Mucosa of rectum (tissue), 2 donors: ENCODE data around the gene PLPP7.
A peak's percentile ranks its signal among the peaks of the same experiment; 100 is the strongest.

Experiments
- H3K27ac ChIP-seq, 2 donors: one replicate each; pipeline ENCODE4 v1.7.0; 2013; ENCODE audit warnings: inconsistent platforms in 2 of 2, low read depth in 2 of 2, low read length in 2 of 2
- H3K27me3 ChIP-seq, 2 donors: one replicate each; pipeline ENCODE4 v1.7.0; 2013; ENCODE audit warnings: low read length in 2 of 2; ENCODE audit not compliant: control insufficient read depth in 2 of 2, insufficient read depth in 2 of 2
- H3K36me3 ChIP-seq, 2 donors: one replicate each; pipeline ENCODE4 v1.7.0; 2013; ENCODE audit warnings: low read length in 2 of 2; ENCODE audit not compliant: control insufficient read depth in 2 of 2, insufficient read depth in 2 of 2
- H3K4me1 ChIP-seq, 2 donors: one replicate each; pipeline ENCODE4 v1.7.0; 2013; ENCODE audit warnings: low read length in 2 of 2, mild to moderate bottlenecking in 1 of 2; ENCODE audit not compliant: control insufficient read depth in 2 of 2, insufficient read depth in 2 of 2
- H3K4me3 ChIP-seq, 2 donors: one replicate each; pipeline ENCODE4 v1.7.0; 2013; ENCODE audit warnings: low read length in 2 of 2
- H3K9ac ChIP-seq, 2 donors: one replicate each; pipeline ENCODE4 v1.7.0; 2013; ENCODE audit warnings: low read length in 2 of 2, low read depth in 1 of 2, mild to moderate bottlenecking in 1 of 2
- H3K9me3 ChIP-seq, 2 donors: one replicate each; pipeline ENCODE4 v1.7.0; 2013; ENCODE audit warnings: low read length in 2 of 2; ENCODE audit not compliant: control insufficient read depth in 2 of 2
- donor health status: healthy.
- donor health status: Normal muscosa, but diverticular disease.

The PLPP7 gene

GRCh38 chr9:131275332-131276093 is 14.0 kb upstream of the PLPP7 start:
- H3K36me3 ChIP-seq, result no peaks in the 10 kb centered on the region
- H3K9ac ChIP-seq, result peak overlapping the region; percentile 65 to 81
- peaks cover 7 to 9% of the 10 kb centered on the region in 2 donors for H3K4me1 ChIP-seq
- H3K9me3 ChIP-seq, result no peaks in the 10 kb centered on the region
- peak overlapping the region; percentile 62 to 79 for H3K27ac ChIP-seq
- H3K27me3 ChIP-seq, result peaks cover 9 to 12% of the 10 kb centered on the region in 2 donors
- H3K4me3 ChIP-seq, result peak overlapping the region; percentile 72 to 80

DNA sequence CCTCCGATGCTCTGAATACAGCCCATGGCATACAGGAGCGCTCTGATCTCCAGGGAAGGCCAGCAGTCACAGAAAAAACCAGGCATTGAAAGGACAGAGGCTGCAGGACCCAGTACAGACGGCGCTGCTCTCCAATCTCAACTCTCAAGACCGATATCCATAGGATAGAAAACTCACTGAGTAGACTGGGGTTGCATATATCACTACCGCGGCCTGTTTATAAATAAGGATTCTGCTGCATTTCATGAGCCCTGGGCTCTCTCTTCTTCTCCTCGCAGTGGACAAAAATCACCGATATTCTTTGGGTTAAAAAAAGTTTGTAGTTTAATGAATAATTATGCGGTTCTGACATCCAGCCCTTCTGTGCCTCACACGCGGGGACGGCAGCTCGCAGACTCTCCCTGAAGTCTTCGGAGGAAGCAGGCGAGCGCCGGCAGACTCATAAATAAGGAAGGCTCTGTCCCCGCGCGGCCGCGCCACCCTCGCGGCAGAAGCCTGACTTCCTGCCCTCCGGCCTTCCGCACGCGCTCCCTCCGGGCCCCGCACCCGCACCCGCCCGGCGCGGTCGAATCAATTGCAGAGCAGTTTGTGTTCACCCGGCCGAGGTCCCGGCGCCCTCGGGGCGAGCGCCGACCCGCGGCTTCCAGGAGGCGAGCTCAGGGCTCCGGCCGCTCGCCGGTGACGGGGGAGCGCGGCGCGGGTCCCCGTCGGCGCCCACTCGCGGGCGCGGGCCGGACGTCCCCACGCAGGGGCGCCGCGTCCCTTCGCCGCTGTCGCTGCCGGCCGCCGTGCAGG is 13.2 kb upstream of the PLPP7 start, which contains the start of gene FAM78A:
Gene FAM78A (minus strand): TSS at position 417 of the 795 bp plus-strand sequence. CDS start 331 bp downstream, at position 86.
- Histone ChIP-seq H3K27me3 (peaks cover 15 to 18% of the 10 kb centered on the region in 2 donors), H3K4me1 (peaks cover 7% of the 10 kb centered on the region in 2 donors), H3K27ac (peak within 1 kb of the TSS; percentile 62 to 79), H3K4me3 (peak within 1 kb of the TSS; percentile 72 to 80), H3K36me3 (no peaks in the 10 kb centered on the region), H3K9me3 (no peaks in the 10 kb centered on the region), H3K9ac (peak within 1 kb of the TSS; percentile 65 to 81)

DNA sequence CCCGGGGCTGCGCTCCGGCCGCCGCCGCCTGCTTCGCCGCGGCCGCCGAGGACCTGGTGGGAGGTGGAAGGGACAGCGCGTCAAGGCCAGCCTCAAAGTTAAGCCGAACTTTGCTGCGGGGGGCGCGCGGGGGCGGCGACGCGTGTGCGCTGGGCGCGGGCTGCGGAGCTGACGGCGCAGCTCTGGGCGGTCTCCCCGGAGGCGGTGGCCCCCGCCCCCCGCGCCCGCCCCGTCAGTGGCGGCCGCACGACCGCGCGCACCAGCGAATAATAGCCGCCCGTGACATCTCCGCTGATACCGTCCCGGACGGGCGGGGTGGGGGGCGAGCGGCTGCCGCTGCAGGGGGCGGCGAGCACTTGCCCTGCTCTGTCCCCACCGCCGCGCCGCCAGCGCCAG is 12.6 kb upstream of the PLPP7 start:
- H3K36me3 ChIP-seq, result no peaks in the 10 kb centered on the region
- peaks cover 7% of the 10 kb centered on the region in 2 donors for H3K4me1 ChIP-seq
- peaks cover 18 to 24% of the 10 kb centered on the region in 2 donors for H3K27me3 ChIP-seq
- peak overlapping the region; percentile 31 to 72 for H3K4me3 ChIP-seq
- no peaks in the 10 kb centered on the region for H3K9me3 ChIP-seq
- peak overlapping the region in 1 of 2 donors; percentile 79 for H3K27ac ChIP-seq
- H3K9ac ChIP-seq, result peak overlapping the region in 1 of 2 donors; percentile 65

DNA sequence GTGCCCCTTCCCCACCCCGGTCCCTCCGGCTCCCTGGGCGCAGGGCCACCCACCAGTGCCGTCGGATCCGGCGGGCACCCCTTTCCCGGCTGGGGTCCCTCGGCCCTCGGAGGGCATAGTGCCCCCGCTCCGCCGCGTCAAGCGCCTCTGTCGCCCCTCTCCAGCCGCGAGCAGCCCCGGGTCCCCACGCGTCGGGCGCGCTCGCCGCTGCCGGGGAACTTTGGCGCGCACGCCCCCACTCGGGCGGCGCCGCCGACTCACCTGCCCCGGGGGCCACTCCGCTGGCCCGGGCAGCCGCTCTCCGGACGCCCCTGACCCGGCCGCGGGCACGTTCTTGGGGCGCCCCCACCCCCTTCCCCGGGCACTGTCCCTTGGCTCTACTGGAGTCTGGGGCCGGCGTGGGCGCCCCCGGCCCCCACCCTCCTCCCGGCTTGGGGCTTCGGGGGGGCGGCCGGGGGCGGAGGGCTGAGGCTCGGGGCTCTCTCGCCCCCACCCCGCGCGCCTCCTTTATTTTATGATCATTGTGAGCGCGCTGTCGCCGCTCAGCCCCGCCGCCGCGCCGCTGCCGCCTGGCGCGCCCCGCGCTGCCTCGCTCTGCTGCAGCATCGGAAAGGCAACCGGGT is 12.1 kb upstream of the PLPP7 start:
- Histone ChIP-seq H3K27ac (peak overlapping the region in 1 of 2 donors; percentile 79), H3K9me3 (no peaks in the 10 kb centered on the region), H3K4me3 (peak overlapping the region; percentile 31 to 46), H3K27me3 (peaks cover 23 to 29% of the 10 kb centered on the region in 2 donors), H3K9ac (peak overlapping the region in 1 of 2 donors; percentile 25), H3K36me3 (no peaks in the 10 kb centered on the region), H3K4me1 (peaks cover 7% of the 10 kb centered on the region in 2 donors)

DNA sequence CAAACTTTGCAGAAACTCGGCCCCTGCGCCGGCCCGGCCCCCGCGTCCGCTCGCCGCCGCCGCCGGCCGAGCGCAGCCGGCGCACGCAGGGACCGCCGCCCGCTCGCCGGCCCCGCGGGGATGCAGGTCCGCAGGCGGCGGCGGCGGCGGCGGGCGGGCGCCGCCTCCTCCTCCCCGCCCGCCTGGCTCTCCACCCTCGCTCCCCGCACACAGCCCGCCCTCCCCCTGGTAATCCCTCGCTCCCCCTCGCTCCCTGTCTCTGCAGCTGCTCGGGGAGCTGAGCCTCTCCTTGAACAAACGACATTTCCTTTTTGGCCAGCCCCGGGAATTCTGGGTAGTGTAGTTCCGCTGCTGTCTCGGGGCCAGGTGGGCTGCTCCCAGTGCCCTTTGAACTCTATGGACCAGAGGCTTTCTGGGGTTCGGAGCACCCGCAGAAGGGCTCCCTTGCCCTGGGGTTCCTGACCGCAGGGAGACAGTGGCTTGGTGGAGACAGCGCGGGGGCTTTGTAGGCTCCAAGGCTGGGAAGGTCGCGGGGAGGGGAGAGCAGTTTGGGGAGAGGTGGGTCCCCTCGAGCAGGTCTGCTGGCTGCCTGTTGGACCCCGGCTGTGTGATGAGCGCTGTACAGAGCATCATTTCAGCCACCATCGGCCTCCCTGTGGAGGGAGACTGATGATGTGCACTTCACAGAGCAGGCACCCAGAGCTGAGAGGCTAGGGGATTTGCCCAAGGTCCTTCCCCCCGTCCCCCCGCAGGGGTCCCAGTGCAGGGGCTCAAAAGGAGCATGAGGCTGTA is 11.4 kb upstream of the PLPP7 start:
- Histone ChIP-seq H3K27ac (peak overlapping the region in 1 of 2 donors; percentile 79), H3K27me3 (peaks cover 24 to 29% of the 10 kb centered on the region in 2 donors), H3K4me3 (peak overlapping the region; percentile 46 to 50), H3K9me3 (no peaks in the 10 kb centered on the region), H3K9ac (peak overlapping the region in 1 of 2 donors; percentile 14), H3K36me3 (no peaks in the 10 kb centered on the region), H3K4me1 (peaks cover 7% of the 10 kb centered on the region in 2 donors)

GRCh38 chr9:131278702-131279111 is 10.8 kb upstream of the PLPP7 start:
- Histone ChIP-seq H3K9me3 (no peaks in the 10 kb centered on the region), H3K27me3 (peaks cover 24 to 29% of the 10 kb centered on the region in 2 donors), H3K36me3 (no peaks in the 10 kb centered on the region), H3K27ac (no peak overlapping the region), H3K4me1 (peaks cover 7% of the 10 kb centered on the region in 2 donors), H3K9ac (peak overlapping the region in 1 of 2 donors; percentile 14), H3K4me3 (no peak overlapping the region)

GRCh38 chr9:131279196-131279862 is 10.2 kb upstream of the PLPP7 start:
- no peak overlapping the region for H3K9ac ChIP-seq
- peaks cover 24 to 29% of the 10 kb centered on the region in 2 donors for H3K27me3 ChIP-seq
- no peaks in the 10 kb centered on the region for H3K36me3 ChIP-seq
- no peak overlapping the region for H3K4me3 ChIP-seq
- H3K4me1 ChIP-seq, result peaks cover 7% of the 10 kb centered on the region in 2 donors
- H3K27ac ChIP-seq, result no peak overlapping the region
- no peaks in the 10 kb centered on the region for H3K9me3 ChIP-seq

DNA sequence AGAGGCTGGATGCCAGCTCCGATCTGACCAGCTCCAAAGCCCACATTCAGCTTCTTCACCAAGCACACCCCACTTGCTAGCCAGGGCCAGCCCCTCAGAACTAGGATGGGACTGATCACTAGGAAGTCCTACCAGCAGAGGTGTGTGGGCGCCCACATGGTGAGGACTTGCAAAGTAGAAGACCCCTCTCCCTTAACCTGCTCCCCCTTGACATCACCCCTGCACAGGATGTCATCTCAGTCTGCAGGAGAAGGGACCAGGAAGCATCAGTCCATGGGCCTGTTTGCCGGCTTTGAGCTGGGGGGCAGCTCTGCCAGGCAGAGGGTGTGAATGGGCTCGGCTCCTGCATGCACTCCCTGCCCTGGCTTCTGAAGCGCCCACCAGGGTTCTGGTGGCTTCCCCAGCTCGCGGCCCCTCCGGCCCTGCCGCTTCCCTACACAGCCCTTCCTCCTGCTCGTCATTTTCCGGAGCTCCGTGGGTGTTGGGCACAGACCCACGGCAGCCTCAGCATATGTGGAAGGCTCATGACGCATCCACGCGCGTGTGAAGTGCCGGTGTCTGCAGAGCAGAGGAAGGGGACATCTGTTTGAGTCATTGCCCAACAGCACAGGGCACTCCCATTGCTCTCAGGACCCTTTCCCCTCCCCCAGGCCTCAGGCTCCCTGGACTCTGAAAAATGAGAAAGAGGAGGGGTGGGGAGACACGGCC is 9.5 kb upstream of the PLPP7 start:
- H3K9ac ChIP-seq, result no peak overlapping the region
- H3K4me3 ChIP-seq, result no peak overlapping the region
- H3K4me1 ChIP-seq, result peaks cover 7% of the 10 kb centered on the region in 2 donors
- H3K36me3 ChIP-seq, result no peaks in the 10 kb centered on the region
- peaks cover 24 to 26% of the 10 kb centered on the region in 2 donors for H3K27me3 ChIP-seq
- H3K9me3 ChIP-seq, result no peaks in the 10 kb centered on the region
- no peak overlapping the region for H3K27ac ChIP-seq
